Fibroblast of the conjunctiva (primary cell): ENCODE data around the gene POLE.

Source experiments
- DNase-seq: peaks from one replicate; pipeline ENCODE4 v3.0.0-alpha.2; 2010; ENCODE audit warnings: low read depth

Gene POLE

DNA sequence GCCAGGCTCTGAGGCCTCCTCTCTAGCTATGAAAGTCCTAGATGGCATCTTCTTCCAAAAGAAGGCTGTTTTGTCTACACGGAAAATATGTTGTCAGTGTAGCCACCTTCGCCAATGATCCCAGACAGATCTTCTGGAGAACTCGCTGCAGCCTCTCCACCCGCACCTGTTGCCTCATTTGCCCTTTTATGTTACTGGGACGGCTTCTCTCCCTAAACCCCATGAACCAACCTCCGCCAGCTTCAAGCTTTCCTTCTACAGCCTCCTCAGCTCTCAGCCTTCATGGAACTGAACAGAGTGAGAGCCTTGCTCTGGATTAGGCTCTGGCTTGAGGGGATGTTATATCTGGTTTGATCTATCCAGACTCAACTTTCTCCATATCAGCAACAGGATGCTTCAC lies 57.8 kb downstream of the POLE start:
- DNase-seq, result no peak

GRCh38 chr12:132625731-132626430 lies 61.3 kb downstream of the POLE start:
- no peak for DNase-seq

DNA sequence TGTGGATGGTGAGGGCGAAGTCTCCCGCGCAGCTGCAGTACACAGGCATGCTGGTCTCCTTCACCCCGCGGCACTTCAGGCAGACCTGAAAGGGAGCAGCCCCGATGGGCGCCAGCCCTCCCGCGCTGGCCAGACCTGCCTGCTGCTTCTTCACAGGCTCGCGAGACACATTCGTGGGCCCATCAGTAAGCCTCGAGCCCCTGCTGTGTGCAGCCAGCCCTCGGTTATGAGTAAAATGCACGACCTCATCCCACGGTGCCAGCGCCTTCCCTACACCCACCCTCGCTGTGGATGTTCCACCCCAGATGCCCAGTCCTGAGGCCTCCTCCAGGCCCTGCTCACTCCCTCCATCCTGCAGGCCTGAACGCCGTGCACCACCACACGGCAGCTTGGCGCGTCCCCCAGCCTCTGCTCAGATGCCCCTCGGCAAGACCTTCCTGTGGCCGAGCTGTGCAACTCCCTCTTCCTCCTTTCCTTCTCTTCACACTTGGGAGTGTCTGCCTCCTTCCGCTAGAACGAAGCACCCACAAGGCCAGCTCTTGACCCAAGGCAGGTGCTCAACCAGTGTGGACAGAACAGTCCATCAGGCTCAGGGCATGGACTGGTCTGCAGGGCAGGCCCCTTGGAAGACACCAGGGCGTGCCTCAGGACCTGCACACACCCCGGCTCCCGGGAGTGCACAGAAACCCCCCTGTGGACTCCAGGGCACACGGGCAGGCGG lies 62.1 kb downstream of the POLE start:
- no peak for DNase-seq

DNA sequence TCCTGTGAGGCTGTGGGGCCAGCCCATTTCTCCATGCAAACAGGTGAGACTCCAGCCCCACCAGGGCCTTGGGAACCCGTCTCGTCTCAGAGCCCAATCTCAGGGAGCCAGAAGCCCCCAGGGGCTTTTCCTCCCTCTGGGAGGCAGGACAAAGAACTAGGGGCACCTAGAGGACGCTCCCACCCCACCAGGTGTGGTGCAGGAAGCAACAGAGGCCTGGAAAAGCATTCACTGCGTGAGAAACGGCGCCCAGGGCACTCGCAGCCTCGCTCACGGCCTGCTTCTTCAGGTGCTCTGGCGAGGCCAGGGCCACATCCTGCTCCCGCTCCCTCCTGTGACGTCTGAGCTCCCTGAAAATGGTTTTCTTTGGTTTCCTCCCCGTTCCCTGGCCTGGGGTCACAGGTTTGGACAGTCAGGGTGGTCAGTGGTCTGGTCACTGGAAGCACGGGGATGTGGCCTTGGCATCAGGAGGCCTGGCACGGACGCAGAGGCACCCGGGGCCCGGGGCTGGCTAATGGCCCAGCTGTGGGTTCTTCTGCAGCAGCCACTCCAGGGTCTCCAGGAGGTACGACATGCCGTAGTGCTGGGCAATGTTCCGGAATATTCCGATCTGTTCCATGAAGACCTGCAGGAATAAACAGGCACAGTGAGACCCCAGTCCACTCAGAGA lies 62.8 kb downstream of the POLE start:
- DNase-seq, result no peak

- no peak for DNase-seq
These were observed 63.9 kb downstream of the POLE start for GRCh38 chr12:132623072-132623869.

DNA sequence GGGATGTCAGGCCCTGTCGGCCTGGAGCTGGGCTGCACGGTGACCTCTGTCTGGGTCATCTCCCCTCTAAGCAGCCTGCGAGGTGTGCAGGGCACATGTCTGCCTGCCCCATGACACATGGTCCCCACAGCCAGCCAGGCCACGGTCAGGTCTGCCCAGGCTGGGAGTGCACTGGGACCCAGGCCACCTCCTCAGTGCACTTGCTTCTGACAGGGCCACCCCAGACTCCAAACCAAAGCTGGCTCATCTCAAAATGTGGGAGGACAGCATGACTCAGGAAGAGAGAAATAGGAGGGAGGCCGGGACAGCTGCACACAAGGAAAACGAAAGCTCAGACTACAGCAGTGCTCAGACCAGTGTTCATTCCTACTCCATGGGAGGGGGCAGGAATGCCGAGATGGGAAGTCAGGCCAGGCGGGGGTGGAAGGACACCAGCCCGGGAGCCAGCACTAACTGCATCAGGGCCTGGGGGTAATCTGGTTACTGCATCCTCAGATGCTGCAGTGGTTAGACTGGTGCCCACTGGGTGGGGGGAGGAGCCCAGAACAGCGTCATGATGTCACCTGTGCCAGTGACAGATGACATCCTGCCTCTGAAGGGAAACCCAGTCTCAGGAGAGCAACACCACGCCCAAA lies 64.6 kb downstream of the POLE start:
- DNase-seq, result peak; percentile 37

- no peak for DNase-seq
These were observed 65.3 kb downstream of the POLE start for GRCh38 chr12:132621657-132622435.

GRCh38 chr12:132620899-132621656 lies 66.1 kb downstream of the POLE start:
- no peak for DNase-seq

DNA sequence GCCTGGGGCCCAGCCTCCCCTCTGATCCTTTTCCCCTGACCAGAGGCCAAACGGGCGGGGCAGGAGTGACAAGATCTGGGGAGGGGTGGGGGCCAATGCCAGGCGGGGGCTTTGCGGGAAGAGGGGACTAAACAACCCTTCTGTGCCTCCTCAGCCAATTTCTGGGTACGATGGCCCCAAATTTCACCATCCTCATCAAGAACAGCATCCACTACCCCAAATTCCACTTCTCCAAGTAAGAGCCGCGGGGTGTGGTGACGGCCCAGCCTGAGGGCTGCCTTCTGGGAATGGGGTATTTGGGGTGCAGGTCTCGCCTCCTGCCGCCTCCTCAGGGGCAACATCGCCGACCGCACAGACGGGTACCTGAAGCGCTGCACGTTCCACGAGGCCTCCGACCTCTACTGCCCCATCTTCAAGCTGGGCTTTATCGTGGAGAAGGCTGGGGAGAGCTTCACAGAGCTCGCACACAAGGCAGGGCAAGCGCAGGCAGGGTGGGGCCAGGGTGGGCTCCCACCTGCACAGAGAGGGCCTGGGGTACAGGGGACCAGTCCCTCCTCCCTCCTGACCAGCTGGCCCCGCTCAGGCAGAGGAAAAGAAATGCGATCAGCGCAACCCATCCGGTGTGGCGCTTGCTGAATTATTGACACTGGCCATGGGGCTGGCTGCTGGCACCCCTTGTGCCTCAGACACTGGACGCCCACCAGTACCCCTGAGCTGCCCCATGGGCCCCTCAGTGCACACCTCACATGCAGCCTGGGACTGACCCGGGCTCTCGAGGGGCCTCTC lies 66.8 kb downstream of the POLE start:
- DNase-seq, result no peak

GRCh38 chr12:132619386-132620112 lies 67.6 kb downstream of the POLE start:
- DNase-seq, result no peak

DNA sequence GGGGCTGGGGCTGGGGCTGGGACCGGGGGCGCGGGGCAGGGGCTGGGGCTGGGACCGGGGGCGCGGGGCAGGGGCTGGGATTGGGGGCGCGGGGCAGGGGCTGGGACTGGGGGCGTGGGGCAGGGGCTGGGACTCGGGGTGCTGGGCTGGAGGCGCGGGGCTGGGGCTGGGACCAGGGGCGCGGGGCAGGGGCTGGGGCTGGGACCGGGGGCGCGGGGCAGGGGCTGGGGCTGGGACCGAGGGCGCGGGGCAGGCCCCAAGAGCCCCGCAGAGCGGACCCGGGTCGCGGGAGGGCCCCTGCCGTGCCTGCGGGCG lies 68.1 kb downstream of the POLE start:
- no peak for DNase-seq

GRCh38 chr12:132618683-132619043 lies 68.5 kb downstream of the POLE start, which contains the start of gene P2RX2:
P2RX2 (plus strand) TSS chr12:132618776; CDS start chr12:132618817, 41 bp downstream.
- DNase-seq, result no peak

DNA sequence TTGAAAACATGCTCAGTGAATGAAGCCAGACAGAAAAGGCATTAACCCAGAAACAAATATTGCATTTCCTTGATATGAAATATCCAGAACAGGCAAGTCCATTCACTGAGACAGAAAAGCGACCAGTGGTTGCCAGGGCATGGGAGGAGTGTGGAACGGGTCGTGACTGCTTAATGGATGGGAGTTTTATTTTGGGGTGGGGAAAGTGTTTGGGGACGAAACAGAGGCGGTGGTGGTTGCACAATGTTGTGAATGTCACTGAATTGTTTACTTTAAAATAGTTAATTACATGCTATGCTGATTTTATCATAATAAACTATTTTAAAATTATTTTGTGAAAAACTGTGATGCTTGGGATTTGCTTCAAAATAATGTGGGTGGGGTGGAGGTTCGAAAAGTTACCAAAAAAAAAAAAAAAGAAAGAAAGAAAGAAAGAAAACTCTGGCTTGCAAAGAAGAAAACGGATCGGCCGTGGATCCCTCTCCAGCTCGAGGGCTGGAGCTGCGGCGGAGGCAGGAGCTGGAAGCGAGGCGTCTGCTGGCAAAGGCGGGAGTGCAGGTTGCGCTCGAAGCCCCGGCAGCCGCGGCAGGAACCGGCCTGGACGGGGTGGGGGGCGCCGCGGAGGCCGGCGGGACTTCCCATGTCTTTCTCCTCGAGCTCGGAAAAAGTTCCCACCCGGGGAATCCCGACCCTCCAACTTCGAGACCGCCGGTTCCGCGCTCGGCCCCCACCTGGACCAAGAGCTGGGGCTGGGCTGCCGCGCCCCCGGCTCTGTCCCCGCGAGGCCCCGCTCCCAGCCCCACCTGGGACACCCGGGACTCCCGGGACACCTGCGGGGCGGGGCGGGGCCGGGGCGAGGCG lies 69.1 kb downstream of the POLE start:
- no peak for DNase-seq

- no peak for DNase-seq
These were observed 69.9 kb downstream of the POLE start for GRCh38 chr12:132617135-132617701.

- DNase-seq, result no peak
These were observed 71.5 kb downstream of the POLE start for GRCh38 chr12:132615579-132616038.

DNA sequence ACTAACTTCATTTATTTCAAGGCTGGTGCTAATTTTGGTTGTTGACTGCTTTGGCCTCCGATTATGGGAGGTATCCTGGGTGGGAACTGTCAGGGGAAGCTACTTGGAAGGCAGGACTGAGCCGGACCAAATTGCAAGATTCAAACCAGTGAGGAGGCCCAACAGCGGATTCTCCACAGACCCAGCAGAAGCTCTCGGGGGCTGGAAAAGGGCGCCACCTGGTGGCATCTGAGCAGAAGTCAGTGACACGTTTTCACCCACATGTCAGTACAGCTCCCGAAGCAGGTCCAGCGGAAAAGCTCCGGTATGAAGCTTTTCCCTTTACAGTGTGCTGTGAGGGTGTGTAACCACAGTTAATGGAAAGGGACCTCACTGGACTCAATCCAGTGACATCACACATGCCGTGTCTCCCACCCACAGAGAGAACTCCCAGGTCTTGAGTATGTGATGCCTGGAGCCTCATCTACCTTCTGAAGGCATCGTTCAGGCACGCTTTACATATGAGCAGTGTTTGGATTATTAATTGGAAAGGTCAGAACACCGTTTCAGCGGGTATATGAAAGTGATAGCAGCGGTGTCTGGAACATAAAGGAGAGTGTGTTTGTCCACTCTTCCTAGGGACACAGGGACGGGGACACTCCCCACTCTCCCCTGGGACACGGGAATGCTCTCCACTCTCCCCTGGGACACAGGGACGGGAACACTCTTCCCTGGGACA lies 72.1 kb downstream of the POLE start:
- peak; percentile 75 for DNase-seq

- DNase-seq, result no peak
These were observed 73.1 kb downstream of the POLE start for GRCh38 chr12:132614029-132614428.
